CD4-positive, alpha-beta memory T cell (primary cell): Measurements from ENCODE around the gene P2RY11. TPM values are rescaled to one million over a fixed set of nuclear protein-coding genes. Genes with fewer than 3 reads are reported as not detected.
A peak's percentile ranks its signal among the peaks of the same experiment; 100 is the strongest.

ENCODE experiments used
- CTCF ChIA-PET: fragments of 350-600 bp; sonication (Branson Sonifier 250); formaldehyde crosslinking; loops from one replicate; lab custom pipeline; 2021; ENCODE audit warnings: inconsistent platforms; ENCODE audit not compliant: partially characterized antibody; lab: Charles Lee
- POLR2A ChIA-PET: fragments of 350-600 bp; sonication (Branson Sonifier 250); formaldehyde crosslinking; loops from one replicate; lab custom pipeline; 2021; ENCODE audit not compliant: partially characterized antibody; lab: Charles Lee
- DNase-seq, 5 donors: peaks; one replicate each; pipeline versions ENCODE4 v3.0.0 to v3.0.0-alpha.2; 2020 to 2022; ENCODE audit warnings: mixed read lengths in 1 of 5
- H3K27ac ChIP-seq: one replicate; pipeline ENCODE4 v1.7.0; 2013; ENCODE audit warnings: low read depth, low read length
- H3K27me3 ChIP-seq: 2 replicates; pipeline ENCODE4 v1.7.0; 2013; ENCODE audit warnings: mild to moderate bottlenecking, low read length, moderate library complexity; ENCODE audit not compliant: insufficient read depth
- H3K36me3 ChIP-seq: 2 replicates; pipeline ENCODE4 v1.7.0; 2013; ENCODE audit warnings: mild to moderate bottlenecking, low read length, moderate library complexity; ENCODE audit not compliant: insufficient read depth
- H3K4me1 ChIP-seq: 2 replicates; pipeline ENCODE4 v1.7.0; 2013; ENCODE audit warnings: mild to moderate bottlenecking, low read length, moderate library complexity; ENCODE audit not compliant: insufficient read depth
- H3K4me3 ChIP-seq, 2 donors: one replicate each; pipeline ENCODE4 v1.7.0; 2013; ENCODE audit warnings: low read length in 2 of 2, mild to moderate bottlenecking in 1 of 2
- H3K9me3 ChIP-seq, 2 donors: one replicate each; pipeline ENCODE4 v1.7.0; 2013; ENCODE audit warnings: low read length in 2 of 2, control low read depth in 1 of 2; ENCODE audit not compliant: control insufficient read depth in 1 of 2
- H3K27ac Mint-ChIP-seq, 7 donors: one replicate each; pipeline ENCODE4 v1.8.0; 2020 to 2021; ENCODE audit warnings: mixed read lengths in 7 of 7, mild to moderate bottlenecking in 6 of 7, inconsistent platforms in 3 of 7, moderate library complexity in 3 of 7
- H3K27me3 Mint-ChIP-seq, 2 donors: one replicate each; pipeline ENCODE4 v1.8.0; 2020 to 2021; ENCODE audit warnings: mixed read lengths in 2 of 2
- H3K36me3 Mint-ChIP-seq, 2 donors: one replicate each; pipeline ENCODE4 v1.8.0; 2020 to 2021; ENCODE audit warnings: mixed read lengths in 2 of 2, inconsistent platforms in 1 of 2, mild to moderate bottlenecking in 1 of 2
- H3K4me1 Mint-ChIP-seq, 4 donors: one replicate each; pipeline ENCODE4 v1.8.0; 2020 to 2021; ENCODE audit warnings: mixed read lengths in 4 of 4, mild to moderate bottlenecking in 1 of 4
- H3K4me3 Mint-ChIP-seq, 8 donors: one replicate each; pipeline ENCODE4 v1.8.0; 2020 to 2021; ENCODE audit warnings: mixed read lengths in 8 of 8, mild to moderate bottlenecking in 7 of 8, moderate library complexity in 6 of 8, inconsistent platforms in 3 of 8
- H3K9me3 Mint-ChIP-seq, 8 donors: one replicate each; pipeline ENCODE4 v1.8.0; 2020 to 2021; ENCODE audit warnings: mixed read lengths in 8 of 8, mild to moderate bottlenecking in 5 of 8, inconsistent platforms in 3 of 8, moderate library complexity in 1 of 8
- intact Hi-C: fragments of 100-400 bp; cut with micrococcal nuclease; formaldehyde crosslinking; loops from one replicate; pipeline ENCODE4 v1.15.1; 2023
- polyA plus RNA-seq, 2 donors: library from polyadenylated mRNA; unstranded; fragments of 300-500 nt; fragmentation: Illumina TruSeq; gene quantifications; one replicate each; pipeline ENCODE4 v1.2.3, GENCODE V29; 2021
- total RNA-seq, 2 experiments: library from RNA; stranded (reverse); gene quantifications; one replicate each; pipeline ENCODE4 v1.2.3, GENCODE V29; 2021

P2RY11 gene
- total RNA-seq (10 to 100 TPM; 42.6 to 49.7 TPM), polyA plus RNA-seq (1 to 10 TPM in 1 of 2 donors, under 1 TPM in 1; 0.24 to 4.7 TPM)

GRCh38 chr19:10111405-10111811 is at the start of gene P2RY11:
P2RY11 (plus strand) TSS chr19:10111693; CDS start chr19:10111722, 29 bp downstream.
- Mint-ChIP-seq H3K4me3 (peak within 1 kb of the TSS; percentile 54 to 89 (median 78)), H3K27ac (peak within 1 kb of the TSS; percentile 91 to 97 (median 95)), H3K4me1 (peaks cover 31 to 80% (median 44%) of the 10 kb centered on the region in 4 donors), H3K36me3 (peaks cover 32 to 54% of the 10 kb centered on the region in 2 donors), H3K27me3 (no peaks in the 10 kb centered on the region), H3K9me3 (peaks cover 0 to 4% (median 0%) of the 10 kb centered on the region in 8 donors)
- no peaks in the 10 kb centered on the region for H3K27me3 ChIP-seq
- ChIA-PET CTCF (interaction anchor here (1.0 to 7.5 kb wide), 5 partner anchors 10 to 138 kb away, joined by 3 to 99 read pairs (median 8); no protein-coding TSS in a partner anchor), POLR2A (interaction anchor here (0.8 to 10.9 kb wide), 3 partner anchors 8 to 32 kb away, joined by 5 to 172 read pairs (median 31); partner anchors contain the start of genes ANGPTL6 and PPAN)
- peaks cover 59% of the 10 kb centered on the region for H3K36me3 ChIP-seq
- DNase-seq, result peak in 3 of 5 donors; percentile 30 to 48 (median 32)
- no peak within 1 kb of the TSS for H3K4me3 ChIP-seq
- H3K9me3 ChIP-seq, result no peaks in the 10 kb centered on the region
- intact Hi-C loops, result no loop called here
- peaks cover 60% of the 10 kb centered on the region for H3K4me1 ChIP-seq
- peak within 1 kb of the TSS; percentile 66 for H3K27ac ChIP-seq

- no peak for DNase-seq
- intact Hi-C loops, result no loop called here
- no peak overlapping the region for H3K27ac ChIP-seq
- ChIA-PET CTCF (interaction anchor here (1.0 kb wide), 2 partner anchors 34 to 61 kb away, joined by 3 read pairs; no protein-coding TSS in a partner anchor), POLR2A (no interaction called here)
- Mint-ChIP-seq H3K27ac (no peak overlapping the region), H3K27me3 (peaks cover 16 to 17% of the 10 kb centered on the region in 2 donors), H3K4me1 (no peaks in the 10 kb centered on the region), H3K36me3 (no peaks in the 10 kb centered on the region), H3K9me3 (peaks cover 0 to 2% (median 0%) of the 10 kb centered on the region in 8 donors), H3K4me3 (peak overlapping the region in 1 of 8 donors; percentile 41)
- H3K27me3 ChIP-seq, result no peaks in the 10 kb centered on the region
- H3K36me3 ChIP-seq, result no peaks in the 10 kb centered on the region
- H3K4me1 ChIP-seq, result no peaks in the 10 kb centered on the region
- H3K4me3 ChIP-seq, result no peak overlapping the region
- no peaks in the 10 kb centered on the region for H3K9me3 ChIP-seq
Measured at GRCh38 chr19:10061717-10062310, 49.7 kb upstream of the P2RY11 start.

GRCh38 chr19:10068205-10068604 is 43.3 kb upstream of the P2RY11 start:
- Mint-ChIP-seq H3K4me1 (peaks cover 8 to 10% (median 9%) of the 10 kb centered on the region in 4 donors), H3K27me3 (peaks cover 7% of the 10 kb centered on the region in 2 donors), H3K4me3 (peak overlapping the region in 2 of 8 donors; percentile 15 to 40), H3K9me3 (peaks cover 0 to 3% (median 0%) of the 10 kb centered on the region in 8 donors), H3K36me3 (no peaks in the 10 kb centered on the region), H3K27ac (peak overlapping the region in 3 of 7 donors; percentile 46 to 79 (median 64))
- ChIA-PET POLR2A (no interaction called here), CTCF (interaction anchor here (0.7 to 1.6 kb wide), 2 partner anchors 41 to 190 kb away, joined by 4 to 6 read pairs; no protein-coding TSS in a partner anchor)
- H3K27ac ChIP-seq, result no peak overlapping the region
- no peaks in the 10 kb centered on the region for H3K9me3 ChIP-seq
- no peaks in the 10 kb centered on the region for H3K36me3 ChIP-seq
- H3K4me3 ChIP-seq, result no peak overlapping the region
- intact Hi-C loops, result no loop called here
- no peak for DNase-seq
- H3K27me3 ChIP-seq, result no peaks in the 10 kb centered on the region
- peaks cover 11% of the 10 kb centered on the region for H3K4me1 ChIP-seq

GRCh38 chr19:10069046-10069445 is 42.4 kb upstream of the P2RY11 start:
- Histone ChIP-seq H3K27ac (no peak overlapping the region), H3K36me3 (no peaks in the 10 kb centered on the region), H3K27me3 (no peaks in the 10 kb centered on the region), H3K4me1 (peaks cover 11% of the 10 kb centered on the region), H3K4me3 (no peak overlapping the region), H3K9me3 (no peaks in the 10 kb centered on the region)
- Mint-ChIP-seq H3K4me3 (no peak overlapping the region), H3K27ac (no peak overlapping the region), H3K27me3 (peaks cover 4 to 5% of the 10 kb centered on the region in 2 donors), H3K4me1 (peaks cover 8 to 10% (median 9%) of the 10 kb centered on the region in 4 donors), H3K9me3 (peaks cover 0 to 4% (median 0%) of the 10 kb centered on the region in 8 donors), H3K36me3 (no peaks in the 10 kb centered on the region)
- CTCF ChIA-PET, result interaction anchor here (1.6 kb wide), 1 partner anchor 41 kb away, joined by 6 read pairs; no protein-coding TSS in a partner anchor
- POLR2A ChIA-PET, result no interaction called here
- intact Hi-C loops, result no loop called here
- DNase-seq, result no peak

GRCh38 chr19:10070730-10071446 is 40.6 kb upstream of the P2RY11 start:
- Mint-ChIP-seq H3K27me3 (peaks cover 2 to 3% of the 10 kb centered on the region in 2 donors), H3K9me3 (peaks cover 0 to 6% (median 0%) of the 10 kb centered on the region in 8 donors), H3K27ac (no peak overlapping the region), H3K4me1 (peaks cover 8 to 10% (median 9%) of the 10 kb centered on the region in 4 donors), H3K36me3 (no peaks in the 10 kb centered on the region), H3K4me3 (no peak overlapping the region)
- no peak for DNase-seq
- peaks cover 11% of the 10 kb centered on the region for H3K4me1 ChIP-seq
- intact Hi-C loops, result no loop called here
- no peaks in the 10 kb centered on the region for H3K27me3 ChIP-seq
- no peak overlapping the region for H3K27ac ChIP-seq
- ChIA-PET POLR2A (no interaction called here), CTCF (interaction anchor here (0.9 kb wide), 1 partner anchor 14 kb away, joined by 3 read pairs; no protein-coding TSS in a partner anchor)
- no peaks in the 10 kb centered on the region for H3K9me3 ChIP-seq
- no peaks in the 10 kb centered on the region for H3K36me3 ChIP-seq
- no peak overlapping the region for H3K4me3 ChIP-seq

GRCh38 chr19:10074153-10074552 is 37.3 kb upstream of the P2RY11 start:
- no peaks in the 10 kb centered on the region for H3K27me3 Mint-ChIP-seq
- H3K4me3 ChIP-seq, result no peak overlapping the region
- peak; percentile 47 to 58 (median 56) for DNase-seq
- H3K36me3 Mint-ChIP-seq, result no peaks in the 10 kb centered on the region
- H3K4me3 Mint-ChIP-seq, result no peak overlapping the region
- intact Hi-C loops, result loop anchor here (1.0 kb wide), 2 partner anchors 39 to 176 kb away; no protein-coding TSS in a partner anchor
- no peaks in the 10 kb centered on the region for H3K4me1 ChIP-seq
- POLR2A ChIA-PET, result no interaction called here
- H3K9me3 ChIP-seq, result no peaks in the 10 kb centered on the region
- peak overlapping the region in 2 of 7 donors; percentile 25 to 52 for H3K27ac Mint-ChIP-seq
- H3K4me1 Mint-ChIP-seq, result peaks cover 0 to 3% (median under 1%) of the 10 kb centered on the region in 4 donors
- H3K27ac ChIP-seq, result no peak overlapping the region
- CTCF ChIA-PET, result interaction anchor here (3.3 kb wide), 1 partner anchor 176 kb away, joined by 17 read pairs; no protein-coding TSS in a partner anchor
- H3K9me3 Mint-ChIP-seq, result peaks cover 0 to 7% (median 0%) of the 10 kb centered on the region in 8 donors
- H3K27me3 ChIP-seq, result no peaks in the 10 kb centered on the region
- no peaks in the 10 kb centered on the region for H3K36me3 ChIP-seq
